SU-DHL-6 (cell line): ENCODE data around the gene VWF.

Experiments used
- H2AFZ ChIP-seq: fragments of 200-600 bp; sonication (generic); 2 replicates; pipeline ENCODE4 v1.6.1; 2014; ENCODE audit warnings: low read depth, mild to moderate bottlenecking, moderate library complexity, mixed read lengths, antibody characterized with exemption, low read length; ENCODE audit not compliant: severe bottlenecking
- H3F3A ChIP-seq: fragments of 200-600 bp; shearing (Covaris generic); 2 replicates; pipeline ENCODE4 v1.6.0; 2016; ENCODE audit warnings: antibody characterized with exemption, mild to moderate bottlenecking; ENCODE audit not compliant: insufficient read depth
- H3K27ac ChIP-seq: fragments of 200-600 bp; sonication (generic); 2 replicates; pipeline ENCODE4 v1.5.1; 2016; ENCODE audit warnings: low read depth, mild to moderate bottlenecking, low read length, moderate library complexity, mixed read lengths
- H3K27me3 ChIP-seq: fragments of 200-600 bp; sonication (generic), shearing (Covaris generic); 2 replicates; pipeline ENCODE4 v1.6.0; 2014; ENCODE audit warnings: mild to moderate bottlenecking, low read length
- H3K36me3 ChIP-seq: fragments of 200-600 bp; sonication (generic); 2 replicates; pipeline ENCODE4 v1.6.1; 2014; ENCODE audit warnings: mild to moderate bottlenecking, low read length, mixed read lengths
- H3K4me2 ChIP-seq: fragments of 300-600, 200-600 bp; shearing (Covaris generic), sonication (generic); 2 replicates; pipeline ENCODE4 v1.6.0; 2014; ENCODE audit warnings: low read length, low read depth, mild to moderate bottlenecking; ENCODE audit not compliant: poor library complexity, severe bottlenecking
- H3K4me3 ChIP-seq: fragments of 200-600 bp; sonication (generic); 2 replicates; pipeline ENCODE4 v1.5.1; 2014; ENCODE audit warnings: antibody characterized with exemption, low read length, mild to moderate bottlenecking, mixed read lengths; ENCODE audit not compliant: insufficient read depth, poor library complexity, severe bottlenecking
- H3K79me2 ChIP-seq: fragments of 200-600 bp; sonication (generic); 2 replicates; pipeline ENCODE4 v1.6.1; 2014; ENCODE audit warnings: mild to moderate bottlenecking, low read length, moderate library complexity; ENCODE audit not compliant: insufficient read depth
- H3K9ac ChIP-seq: fragments of 200-600 bp; sonication (generic); 2 replicates; pipeline ENCODE4 v1.7.0; 2014; ENCODE audit warnings: mild to moderate bottlenecking, low read length
- H3K9me2 ChIP-seq: fragments of 200-600 bp; sonication (generic); replicated peaks from 2 replicates; pipeline ENCODE4 v1.6.1; 2014; ENCODE audit warnings: low read length; ENCODE audit not compliant: insufficient read depth
- H3K9me3 ChIP-seq: fragments of 200-600 bp; sonication (generic); 2 replicates; pipeline ENCODE4 v1.6.1; 2014; ENCODE audit warnings: low read length, mixed read lengths; ENCODE audit not compliant: insufficient read depth
- H4K20me1 ChIP-seq: fragments of 200-600 bp; sonication (generic); 2 replicates; pipeline ENCODE4 v1.6.1; 2014; ENCODE audit warnings: low read depth, mild to moderate bottlenecking, antibody characterized with exemption, low read length, moderate library complexity, mixed read lengths
- CTCF ChIP-seq: fragments of 200-600 bp; sonication (generic); IDR thresholded peaks from one replicate; pipeline ENCODE4 v1.5.1; 2017; ENCODE audit warnings: antibody characterized with exemption, mild to moderate bottlenecking, low read length, moderate library complexity; ENCODE audit not compliant: insufficient read depth, poor library complexity, severe bottlenecking
- EZH2phosphoT487 ChIP-seq: fragments of 200-600 bp; sonication (generic), shearing (Covaris generic); conservative IDR thresholded peaks from 2 replicates; pipeline ENCODE4 v1.6.1; 2018; ENCODE audit warnings: mild to moderate bottlenecking, antibody characterized with exemption, low read length, moderate library complexity, mixed read lengths

Gene VWF

DNA sequence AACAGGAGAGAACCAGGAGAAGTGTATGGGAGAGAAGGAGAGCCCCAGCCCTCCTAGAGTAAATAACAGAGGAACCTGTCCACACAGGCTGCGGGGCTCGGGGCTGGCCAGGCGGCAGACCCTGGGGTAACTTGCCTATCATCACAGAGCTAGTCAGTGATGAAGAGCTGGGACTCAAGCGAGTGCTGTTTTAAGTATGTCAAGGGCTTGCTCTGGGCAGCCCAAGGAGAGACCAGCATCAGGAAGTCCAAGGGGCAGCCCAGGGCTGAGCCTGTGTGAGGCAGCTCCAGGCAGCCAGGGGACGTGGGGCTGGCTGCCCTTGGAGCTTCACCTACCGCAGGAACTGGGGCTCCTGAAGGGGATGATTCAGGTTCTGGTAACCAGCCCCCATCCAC lies 10.0 kb downstream of the VWF start:
- no peaks in the 10 kb centered on the region for H3K79me2 ChIP-seq
- H3K36me3 ChIP-seq = no peaks in the 10 kb centered on the region
- no peak for TF ChIP-seq CTCF
- no peak for TF ChIP-seq EZH2phosphoT487
- no peak overlapping the region for H3K27ac ChIP-seq
- no peak overlapping the region for H3K4me3 ChIP-seq
- H3F3A ChIP-seq = no peaks in the 10 kb centered on the region
- no peaks in the 10 kb centered on the region for H3K27me3 ChIP-seq
- no peaks in the 10 kb centered on the region for H3K9me2 ChIP-seq
- H3K9ac ChIP-seq = no peak overlapping the region
- no peak overlapping the region for H3K4me2 ChIP-seq
- no peaks in the 10 kb centered on the region for H4K20me1 ChIP-seq
- no peaks in the 10 kb centered on the region for H3K9me3 ChIP-seq
- H2AFZ ChIP-seq = no peak overlapping the region

- no peak overlapping the region for H3K4me3 ChIP-seq
- TF ChIP-seq EZH2phosphoT487 (no peak), CTCF (no peak)
- no peaks in the 10 kb centered on the region for H3F3A ChIP-seq
- H3K9me2 ChIP-seq = no peaks in the 10 kb centered on the region
- no peaks in the 10 kb centered on the region for H3K27me3 ChIP-seq
- H2AFZ ChIP-seq = no peak overlapping the region
- no peaks in the 10 kb centered on the region for H4K20me1 ChIP-seq
- no peak overlapping the region for H3K9ac ChIP-seq
- no peak overlapping the region for H3K27ac ChIP-seq
- H3K4me2 ChIP-seq = no peak overlapping the region
- no peaks in the 10 kb centered on the region for H3K36me3 ChIP-seq
- no peaks in the 10 kb centered on the region for H3K9me3 ChIP-seq
- no peaks in the 10 kb centered on the region for H3K79me2 ChIP-seq
These were observed 10.6 kb downstream of the VWF start for GRCh38 chr12:6113691-6114475.

DNA sequence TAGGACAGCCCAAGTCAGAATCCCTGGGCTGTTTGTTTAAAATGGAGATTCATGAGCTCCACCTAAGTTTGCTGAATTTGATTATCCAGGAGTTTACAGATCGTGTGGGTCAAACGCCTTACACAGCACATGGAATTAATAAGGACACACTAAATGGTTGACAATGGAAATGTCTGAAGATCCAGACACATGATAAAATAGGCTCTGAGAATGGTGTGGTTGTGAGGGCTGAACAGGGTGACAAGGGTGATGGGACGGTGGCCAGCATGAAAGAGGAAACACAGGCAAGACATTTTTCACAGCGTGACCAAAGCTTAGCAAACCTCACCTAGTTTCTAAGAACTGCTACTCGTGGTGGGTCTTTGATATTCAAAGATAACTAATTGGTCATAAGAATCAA lies 12.5 kb downstream of the VWF start:
- Histone ChIP-seq H2AFZ (no peak overlapping the region), H3K27ac (no peak overlapping the region), H3K9me3 (no peaks in the 10 kb centered on the region), H4K20me1 (no peaks in the 10 kb centered on the region), H3K9me2 (no peaks in the 10 kb centered on the region), H3K9ac (no peak overlapping the region), H3K4me2 (no peak overlapping the region), H3K4me3 (no peak overlapping the region), H3F3A (no peaks in the 10 kb centered on the region), H3K79me2 (no peaks in the 10 kb centered on the region), H3K27me3 (no peaks in the 10 kb centered on the region), H3K36me3 (no peaks in the 10 kb centered on the region)
- TF ChIP-seq CTCF (no peak), EZH2phosphoT487 (no peak)
